Nephron (organoid): ENCODE data around the gene SDK2.
A peak's percentile ranks its signal among the peaks of the same experiment; 100 is the strongest.

Experiments
- H3K27ac Mint-ChIP-seq, 3 experiments: 2 replicates each; pipeline ENCODE4 v1.8.0; 2020; ENCODE audit warnings: mixed read lengths in 3 of 3, mild to moderate bottlenecking in 2 of 3, moderate library complexity in 1 of 3
- H3K27me3 Mint-ChIP-seq: 2 replicates; pipeline ENCODE4 v1.8.0; 2021; ENCODE audit warnings: low read depth, mild to moderate bottlenecking, moderate library complexity, mixed read lengths
- H3K36me3 Mint-ChIP-seq: 2 replicates; pipeline ENCODE4 v1.8.0; 2020; ENCODE audit warnings: low read depth, mixed read lengths
- H3K4me1 Mint-ChIP-seq: 2 replicates; pipeline ENCODE4 v1.8.0; 2020; ENCODE audit warnings: mixed read lengths
- H3K4me3 Mint-ChIP-seq, 3 experiments: 2 replicates each; pipeline ENCODE4 v1.8.0; 2020; ENCODE audit warnings: mild to moderate bottlenecking in 3 of 3, mixed read lengths in 3 of 3, moderate library complexity in 2 of 3
- H3K9me3 Mint-ChIP-seq: 2 replicates; pipeline ENCODE4 v1.8.0; 2020; ENCODE audit warnings: mixed read lengths
- TF ChIP-seq, protein P1 (sequence below), 3 experiments: fragments of 200-600 bp; sonication (generic); IDR thresholded peaks; one replicate each; pipeline ENCODE4 v1.5.0; 2021; ENCODE audit warnings: antibody characterized with exemption in 3 of 3; ENCODE audit not compliant: unreplicated experiment in 3 of 3

The SDK2 gene

DNA sequence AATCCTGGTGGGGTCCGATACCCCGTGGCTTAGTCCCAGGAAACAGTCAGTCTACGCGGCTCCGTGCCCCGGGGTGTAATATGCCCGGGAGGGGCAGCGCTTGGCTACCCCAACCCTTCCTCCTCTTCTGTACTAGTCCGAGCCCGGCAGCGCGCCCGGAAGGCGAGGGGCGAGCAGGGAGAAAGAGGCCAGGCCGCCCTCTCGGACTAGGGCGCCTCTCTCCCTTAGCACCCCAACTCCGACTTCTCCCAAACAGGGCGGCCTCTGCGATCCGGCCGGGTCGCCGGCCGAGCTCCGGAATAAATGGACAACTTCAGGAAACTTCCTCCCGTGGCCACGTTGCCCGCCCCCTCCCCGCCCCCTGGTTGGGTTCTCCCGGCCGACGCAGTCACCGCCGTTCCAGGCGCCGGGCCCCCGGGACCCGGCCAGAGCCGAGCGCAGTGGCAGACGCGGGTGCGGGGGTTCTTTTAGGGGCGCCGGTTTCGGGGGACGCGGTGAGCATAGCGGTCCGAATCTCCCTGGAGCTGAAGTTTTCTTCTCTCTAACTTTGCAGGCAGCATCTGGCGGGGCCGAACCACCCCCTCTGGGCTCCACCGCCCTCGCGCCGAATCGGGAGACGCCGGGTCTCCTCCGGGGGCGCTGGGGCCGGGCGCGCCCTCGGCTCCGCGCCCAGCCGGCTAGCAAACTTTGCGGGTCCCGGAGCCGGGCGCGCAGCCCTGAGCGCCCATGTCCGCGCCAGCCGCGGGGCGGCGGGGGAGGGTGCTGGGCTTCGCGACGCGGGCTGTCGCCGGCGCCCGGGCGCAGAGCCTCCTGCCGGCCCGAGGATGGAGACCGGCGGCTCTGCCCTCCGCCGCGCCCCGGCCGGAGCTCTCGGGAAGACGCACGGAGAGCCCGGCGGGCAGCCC lies at the start of gene SDK2:
Gene SDK2, minus strand, starts transcription at position 301 of the 905 bp plus-strand sequence. CDS start 357 bp downstream, outside the sequence.
- TF ChIP-seq, protein P1, sequence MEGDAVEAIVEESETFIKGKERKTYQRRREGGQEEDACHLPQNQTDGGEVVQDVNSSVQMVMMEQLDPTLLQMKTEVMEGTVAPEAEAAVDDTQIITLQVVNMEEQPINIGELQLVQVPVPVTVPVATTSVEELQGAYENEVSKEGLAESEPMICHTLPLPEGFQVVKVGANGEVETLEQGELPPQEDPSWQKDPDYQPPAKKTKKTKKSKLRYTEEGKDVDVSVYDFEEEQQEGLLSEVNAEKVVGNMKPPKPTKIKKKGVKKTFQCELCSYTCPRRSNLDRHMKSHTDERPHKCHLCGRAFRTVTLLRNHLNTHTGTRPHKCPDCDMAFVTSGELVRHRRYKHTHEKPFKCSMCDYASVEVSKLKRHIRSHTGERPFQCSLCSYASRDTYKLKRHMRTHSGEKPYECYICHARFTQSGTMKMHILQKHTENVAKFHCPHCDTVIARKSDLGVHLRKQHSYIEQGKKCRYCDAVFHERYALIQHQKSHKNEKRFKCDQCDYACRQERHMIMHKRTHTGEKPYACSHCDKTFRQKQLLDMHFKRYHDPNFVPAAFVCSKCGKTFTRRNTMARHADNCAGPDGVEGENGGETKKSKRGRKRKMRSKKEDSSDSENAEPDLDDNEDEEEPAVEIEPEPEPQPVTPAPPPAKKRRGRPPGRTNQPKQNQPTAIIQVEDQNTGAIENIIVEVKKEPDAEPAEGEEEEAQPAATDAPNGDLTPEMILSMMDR (IDR thresholded peaks at IDR 0.05; ENCODE audit: unreplicated experiment in 3 of 3), result no peak
- peaks cover 55% of the 10 kb centered on the region for H3K27me3 Mint-ChIP-seq
- no peaks in the 10 kb centered on the region for H3K9me3 Mint-ChIP-seq
- peak within 1 kb of the TSS; percentile 50 to 77 (median 72) for H3K27ac Mint-ChIP-seq
- H3K4me3 Mint-ChIP-seq, result peak within 1 kb of the TSS; percentile 94 to 95 (median 95)
- H3K36me3 Mint-ChIP-seq, result no peaks in the 10 kb centered on the region
- peaks cover 56% of the 10 kb centered on the region for H3K4me1 Mint-ChIP-seq

DNA sequence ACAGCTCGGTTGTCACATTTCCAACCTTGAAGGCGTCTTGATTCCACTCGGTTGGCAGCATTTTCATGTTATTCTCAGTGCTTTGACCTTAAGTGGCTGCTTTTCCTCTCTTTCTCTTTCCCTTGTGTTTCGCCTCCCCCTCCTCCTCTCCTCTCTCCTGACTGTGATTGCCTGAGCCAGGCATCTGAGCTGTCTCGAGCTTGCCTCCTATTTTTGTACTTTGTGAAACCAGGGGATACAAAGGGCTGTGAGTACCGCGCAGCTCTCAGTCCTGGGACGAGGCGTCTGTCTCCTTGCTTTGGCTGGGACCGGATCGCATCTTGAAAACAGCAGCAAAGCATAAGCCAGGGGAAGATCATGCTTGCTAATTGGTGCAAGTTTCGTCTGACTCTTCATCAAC lies 48.8 kb upstream of the SDK2 start:
- no peaks in the 10 kb centered on the region for H3K36me3 Mint-ChIP-seq
- H3K27ac Mint-ChIP-seq, result no peak overlapping the region
- H3K4me1 Mint-ChIP-seq, result peaks cover 19% of the 10 kb centered on the region
- H3K9me3 Mint-ChIP-seq, result peaks cover 4% of the 10 kb centered on the region
- H3K4me3 Mint-ChIP-seq, result no peak overlapping the region
- peaks cover 22% of the 10 kb centered on the region for H3K27me3 Mint-ChIP-seq
- TF ChIP-seq, protein P1 (IDR thresholded peaks at IDR 0.05; ENCODE audit: unreplicated experiment in 3 of 3), result no peak

- Mint-ChIP-seq H3K27me3 (peaks cover 15% of the 10 kb centered on the region), H3K9me3 (peaks cover 4% of the 10 kb centered on the region), H3K4me1 (peaks cover 19% of the 10 kb centered on the region), H3K27ac (peak overlapping the region in 1 of 3 experiments; percentile 56), H3K36me3 (no peaks in the 10 kb centered on the region), H3K4me3 (peak overlapping the region in 1 of 3 experiments; percentile 7)
- TF ChIP-seq, protein P1 (IDR thresholded peaks at IDR 0.05; ENCODE audit: unreplicated experiment in 3 of 3), result no peak
These were observed 47.1 kb upstream of the SDK2 start for GRCh38 chr17:73691321-73691766.

- no peaks in the 10 kb centered on the region for H3K9me3 Mint-ChIP-seq
- H3K4me3 Mint-ChIP-seq, result no peak overlapping the region
- no peak overlapping the region for H3K27ac Mint-ChIP-seq
- no peaks in the 10 kb centered on the region for H3K36me3 Mint-ChIP-seq
- peaks cover 19% of the 10 kb centered on the region for H3K4me1 Mint-ChIP-seq
- TF ChIP-seq, protein P1 (IDR thresholded peaks at IDR 0.05; ENCODE audit: unreplicated experiment in 3 of 3), result no peak
- peaks cover 10% of the 10 kb centered on the region for H3K27me3 Mint-ChIP-seq
These were observed 46.4 kb upstream of the SDK2 start for GRCh38 chr17:73690676-73691075.

- Mint-ChIP-seq H3K4me3 (no peak overlapping the region), H3K27me3 (peaks cover 14% of the 10 kb centered on the region), H3K9me3 (no peaks in the 10 kb centered on the region), H3K4me1 (peaks cover 19% of the 10 kb centered on the region), H3K27ac (no peak overlapping the region), H3K36me3 (no peaks in the 10 kb centered on the region)
- TF ChIP-seq, protein P1 (IDR thresholded peaks at IDR 0.05; ENCODE audit: unreplicated experiment in 3 of 3), result no peak
These were observed 45.5 kb upstream of the SDK2 start for GRCh38 chr17:73689596-73690275.
